GM12878 (cell line): ENCODE data around the gene USP34. TPM values are rescaled to one million over a fixed set of nuclear protein-coding genes. Genes with fewer than 3 reads are reported as not detected.

Experiments used
- ATAC-seq: fragments of 200-7000 bp; cut with Tn5 transposase; 3 replicates; pipeline ENCODE4 v1.9.1; 2020; ENCODE audit warnings: mild to moderate bottlenecking, moderate library complexity
- BruUV-seq: library from RNA; stranded (reverse); fragments of 400-500 nt; replicated peaks from 2 replicates; lab custom pipeline; 2021; lab: Mats Ljungman, UMichigan
- CTCF ChIA-PET: fragments of 300-600 bp; sonication (Branson Sonifier 250); formaldehyde crosslinking; extraction: SDS; loops from one replicate; lab custom pipeline; 2021; ENCODE audit warnings: inconsistent platforms; lab: Yijun Ruan, JAX
- POLR2A ChIA-PET: fragments of 350-600 bp; formaldehyde crosslinking; extraction: SDS; loops from one replicate; lab custom pipeline; 2021; ENCODE audit warnings: inconsistent platforms; lab: Charles Lee
- RAD21 ChIA-PET: fragments of 300-600 bp; sonication (Branson Sonifier 250); formaldehyde crosslinking; loops from one replicate; lab custom pipeline; 2023; ENCODE audit warnings: antibody characterized with exemption; ENCODE audit not compliant: unreplicated experiment; lab: Charles Lee
- SMC1A ChIA-PET: fragments of 300-600 bp; sonication (Branson Sonifier 250); formaldehyde crosslinking; loops from one replicate; lab custom pipeline; 2023; ENCODE audit not compliant: unreplicated experiment, uncharacterized antibody; lab: Charles Lee
- DNase-seq: peaks from one replicate; pipeline ENCODE4 v3.0.0-alpha.2; 2011; ENCODE audit warnings: low read depth, low spot score
- FAIRE-seq: peaks from 3 replicates; lab custom pipeline; 2011; peaks lifted over from hg19 to GRCh38; lab: Jason Lieb, UNC
- H2AFZ ChIP-seq: 2 replicates; pipeline ENCODE4 v1.6.0; 2011; ENCODE audit warnings: low read depth, low read length, control low read depth; ENCODE audit not compliant: control insufficient read depth
- H3K27ac ChIP-seq: 2 replicates; pipeline ENCODE4 v1.5.1; 2011; ENCODE audit warnings: control low read depth; ENCODE audit not compliant: control insufficient read depth, insufficient read depth
- H3K27me3 ChIP-seq, 2 experiments: replicated peaks in 1 of 2; 2 replicates each; pipeline versions ENCODE4 v1.6.0 to v1.6.1; 2011; ENCODE audit warnings: low read length in 1 of 2; ENCODE audit not compliant: control insufficient read depth in 2 of 2, insufficient read depth in 2 of 2
- H3K36me3 ChIP-seq, 2 experiments: 2 replicates each; pipeline ENCODE4 v1.5.1; 2011; ENCODE audit warnings: low read length in 1 of 2; ENCODE audit not compliant: control insufficient read depth in 2 of 2, insufficient read depth in 2 of 2
- H3K4me1 ChIP-seq: 2 replicates; pipeline ENCODE4 v1.6.1; 2011; ENCODE audit warnings: mild to moderate bottlenecking, low read length, moderate library complexity, mixed read lengths; ENCODE audit not compliant: control insufficient read depth, insufficient read depth
- H3K4me2 ChIP-seq: 2 replicates; pipeline ENCODE4 v1.6.0; 2011; ENCODE audit warnings: control low read depth; ENCODE audit not compliant: control insufficient read depth, insufficient read depth
- H3K4me3 ChIP-seq: fragments of 200-600 bp; sonication (generic); 2 replicates; pipeline ENCODE4 v1.5.1; 2016
- H3K79me2 ChIP-seq: 2 replicates; pipeline ENCODE4 v1.6.0; 2011; ENCODE audit warnings: low read length; ENCODE audit not compliant: control insufficient read depth, insufficient read depth
- H3K9ac ChIP-seq: 2 replicates; pipeline ENCODE4 v1.8.0; 2011; ENCODE audit warnings: low read length, control low read depth, mixed read lengths; ENCODE audit not compliant: control insufficient read depth, insufficient read depth
- H3K9me3 ChIP-seq: replicated peaks from 3 replicates; pipeline ENCODE4 v1.5.1; 2011; ENCODE audit warnings: mild to moderate bottlenecking, low read length; ENCODE audit not compliant: control insufficient read depth, insufficient read depth
- H4K20me1 ChIP-seq: 2 replicates; pipeline ENCODE4 v1.6.0; 2011; ENCODE audit not compliant: control insufficient read depth, insufficient read depth
- BHLHE40 ChIP-seq, 2 experiments: fragments of 450-650 bp in 1 of 2; IDR thresholded peaks; 2 replicates each; pipeline ENCODE4 v1.6.1; 2011 to 2017; ENCODE audit warnings: low read depth in 2 of 2, borderline replicate concordance in 1 of 2, improper control_type of control experiment in 1 of 2, low read length in 1 of 2, mild to moderate bottlenecking in 1 of 2
- HDAC2 ChIP-seq: fragments of 200-600 bp; sonication (generic); IDR thresholded peaks from 2 replicates; pipeline ENCODE4 v1.6.1; 2017
- IKZF2 ChIP-seq, 2 experiments: fragments of 450-650 bp; IDR thresholded peaks; 2 replicates each; pipeline ENCODE4 v1.6.1; 2017; ENCODE audit warnings: mild to moderate bottlenecking in 2 of 2, moderate library complexity in 2 of 2
- LARP7 ChIP-seq: fragments of 450-650 bp; IDR thresholded peaks from 2 replicates; pipeline ENCODE4 v1.6.1; 2017; ENCODE audit warnings: mild to moderate bottlenecking
- NFYA ChIP-seq: IDR thresholded peaks from 2 replicates; pipeline ENCODE4 v1.6.1; 2011; ENCODE audit warnings: low read depth, mild to moderate bottlenecking, low read length, improper control_type of control experiment, borderline replicate concordance
- NR2C2 ChIP-seq: IDR thresholded peaks from 2 replicates; pipeline ENCODE4 v1.6.1; 2011; ENCODE audit warnings: borderline replicate concordance, low read depth; ENCODE audit not compliant: control insufficient read depth, insufficient read length
- ZNF622 ChIP-seq: fragments of 450-650 bp; IDR thresholded peaks from 2 replicates; pipeline ENCODE4 v1.6.1; 2017; ENCODE audit warnings: mild to moderate bottlenecking, inconsistent platforms
- WGBS: methylation state at CpG from one replicate; pipeline ENCODE4 v1.1.6; 2016; ENCODE audit warnings: low lambda C conversion rate; ENCODE audit not compliant: insufficient replicate concordance, insufficient coverage; ENCODE audit errors: missing lambda C conversion rate; 5-methylcytosine and 5-hydroxymethylcytosine counted together
- in situ Hi-C: fragments of 300-500 bp; cut with MboI; formaldehyde crosslinking; loops from 9 replicates; pipeline ENCODE4 v1.14.3; 2018; ENCODE audit warnings: mixed read lengths
- intact Hi-C: fragments of 100-400 bp; cut with micrococcal nuclease; formaldehyde crosslinking; loops from one replicate; pipeline ENCODE4 v1.14.2; 2022; ENCODE audit not compliant: unreplicated experiment
- polyA plus RNA-seq, 11 experiments: library from polyadenylated mRNA; depleted of rRNA in 4 of 11; unstranded in 6 of 11; stranded (reverse) in 5 of 11; fragments of >200 nt; fragmentation: Nextera tagmentation in 4 of 11; fragmentation: Illumina TruSeq in 1 of 11; extraction: Ambion mirVana in 4 of 11; extraction: Trizol in 1 of 11; gene quantifications; 1 replicate in 1 of 11; 2 replicates in 10 of 11; pipeline versions ENCODE4 v1.2.1 to v1.2.3, GENCODE V29; 2011 to 2016; ENCODE audit warnings: inconsistent platforms in 2 of 11, missing spikeins in 2 of 11, low read depth in 1 of 11
- total RNA-seq, 4 experiments: library from RNA; depleted of rRNA in 3 of 4; stranded (reverse); fragments of >200 nt in 3 of 4; fragmentation: Illumina TruSeq in 1 of 4; extraction: Trizol in 1 of 4; gene quantifications; 2 replicates each; pipeline versions ENCODE4 v1.2.1 to v1.2.3, GENCODE V29; 2013 to 2021
- TF ChIP-seq, protein P1 (sequence below): fragments of 450-650 bp; IDR thresholded peaks from 2 replicates; pipeline ENCODE4 v1.6.1; 2017; ENCODE audit warnings: mild to moderate bottlenecking, moderate library complexity
- TF ChIP-seq, protein P2 (sequence below): fragments of 150-350 bp; IDR thresholded peaks from 2 replicates; pipeline ENCODE4 v1.6.1; 2014; ENCODE audit warnings: mild to moderate bottlenecking, low read depth, low read length
- TF ChIP-seq, protein P3 (sequence below): IDR thresholded peaks from 2 replicates; pipeline ENCODE4 v1.6.1; 2012; ENCODE audit warnings: improper control_type of control experiment, low read depth, low read length; ENCODE audit not compliant: insufficient replicate concordance

Gene USP34
- total and polyA plus RNA-seq, 10 of the 15 experiments (the other 5 are each of a cell fraction or from before 2014, with no cell fraction given), result 26.2 to 106 (median 62.1) TPM

DNA sequence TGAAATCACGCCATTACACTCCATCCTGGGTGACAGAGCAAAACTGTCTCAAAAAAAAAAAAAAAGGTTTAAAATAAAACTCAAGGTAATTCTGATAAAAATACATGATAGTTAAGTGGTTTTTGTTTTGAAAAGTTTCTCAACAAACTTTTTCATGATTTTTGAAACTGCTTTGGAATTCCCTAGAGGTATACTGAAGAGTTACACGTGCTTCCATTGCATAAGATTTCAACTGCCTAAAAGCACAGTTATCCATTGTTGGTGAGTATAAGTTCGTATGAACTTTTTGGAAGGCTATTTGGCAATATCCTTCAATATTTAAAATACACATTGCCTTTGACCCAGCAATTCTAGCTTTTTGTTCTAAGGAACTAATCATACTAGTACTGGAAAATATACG lies 74.9 kb downstream of the USP34 start:
- CTCF ChIA-PET, result no interaction called here
- Histone ChIP-seq H3K9ac (no peak overlapping the region), H3K79me2 (no peaks in the 10 kb centered on the region; the same call in 1 of the 2 replicates), H3K36me3 (peaks cover 0 to 10% of the 10 kb centered on the region in 2 experiments; a peak in 2 of 4 replicates), H3K4me2 (no peak overlapping the region), H3K27me3 (no peaks in the 10 kb centered on the region), H3K9me3 (no peaks in the 10 kb centered on the region), H3K4me3 (no peak overlapping the region), H4K20me1 (no peaks in the 10 kb centered on the region), H2AFZ (no peak overlapping the region), H3K4me1 (no peaks in the 10 kb centered on the region), H3K27ac (no peak overlapping the region)
- no TSS peak for BruUV-seq
- intact Hi-C loops, result no loop called here
- RAD21 ChIA-PET, result no interaction called here
- POLR2A ChIA-PET, result interaction anchor here (0.6 kb wide), 1 partner anchor 44 kb away, joined by 4 read pairs; no protein-coding TSS in a partner anchor
- in situ Hi-C loops, result no loop called here
- FAIRE-seq (no peak), DNase-seq (no peak), ATAC-seq (no peak)
- TF ChIP-seq LARP7 (no peak), ZNF622 (no peak), IKZF2 (IDR thresholded peaks at IDR 0.05) (no peak), NFYA (no peak), BHLHE40 (IDR thresholded peaks at IDR 0.05; ENCODE audit: borderline replicate concordance in 1 of 2, low read depth in 2 of 2, low read length in 1 of 2) (no peak), NR2C2 (no peak), HDAC2 (no peak)
- TF ChIP-seq, protein P1, sequence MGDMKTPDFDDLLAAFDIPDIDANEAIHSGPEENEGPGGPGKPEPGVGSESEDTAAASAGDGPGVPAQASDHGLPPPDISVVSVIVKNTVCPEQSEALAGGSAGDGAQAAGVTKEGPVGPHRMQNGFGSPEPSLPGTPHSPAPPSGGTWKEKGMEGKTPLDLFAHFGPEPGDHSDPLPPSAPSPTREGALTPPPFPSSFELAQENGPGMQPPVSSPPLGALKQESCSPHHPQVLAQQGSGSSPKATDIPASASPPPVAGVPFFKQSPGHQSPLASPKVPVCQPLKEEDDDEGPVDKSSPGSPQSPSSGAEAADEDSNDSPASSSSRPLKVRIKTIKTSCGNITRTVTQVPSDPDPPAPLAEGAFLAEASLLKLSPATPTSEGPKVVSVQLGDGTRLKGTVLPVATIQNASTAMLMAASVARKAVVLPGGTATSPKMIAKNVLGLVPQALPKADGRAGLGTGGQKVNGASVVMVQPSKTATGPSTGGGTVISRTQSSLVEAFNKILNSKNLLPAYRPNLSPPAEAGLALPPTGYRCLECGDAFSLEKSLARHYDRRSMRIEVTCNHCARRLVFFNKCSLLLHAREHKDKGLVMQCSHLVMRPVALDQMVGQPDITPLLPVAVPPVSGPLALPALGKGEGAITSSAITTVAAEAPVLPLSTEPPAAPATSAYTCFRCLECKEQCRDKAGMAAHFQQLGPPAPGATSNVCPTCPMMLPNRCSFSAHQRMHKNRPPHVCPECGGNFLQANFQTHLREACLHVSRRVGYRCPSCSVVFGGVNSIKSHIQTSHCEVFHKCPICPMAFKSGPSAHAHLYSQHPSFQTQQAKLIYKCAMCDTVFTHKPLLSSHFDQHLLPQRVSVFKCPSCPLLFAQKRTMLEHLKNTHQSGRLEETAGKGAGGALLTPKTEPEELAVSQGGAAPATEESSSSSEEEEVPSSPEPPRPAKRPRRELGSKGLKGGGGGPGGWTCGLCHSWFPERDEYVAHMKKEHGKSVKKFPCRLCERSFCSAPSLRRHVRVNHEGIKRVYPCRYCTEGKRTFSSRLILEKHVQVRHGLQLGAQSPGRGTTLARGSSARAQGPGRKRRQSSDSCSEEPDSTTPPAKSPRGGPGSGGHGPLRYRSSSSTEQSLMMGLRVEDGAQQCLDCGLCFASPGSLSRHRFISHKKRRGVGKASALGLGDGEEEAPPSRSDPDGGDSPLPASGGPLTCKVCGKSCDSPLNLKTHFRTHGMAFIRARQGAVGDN, result no peak
- TF ChIP-seq, protein P2, sequence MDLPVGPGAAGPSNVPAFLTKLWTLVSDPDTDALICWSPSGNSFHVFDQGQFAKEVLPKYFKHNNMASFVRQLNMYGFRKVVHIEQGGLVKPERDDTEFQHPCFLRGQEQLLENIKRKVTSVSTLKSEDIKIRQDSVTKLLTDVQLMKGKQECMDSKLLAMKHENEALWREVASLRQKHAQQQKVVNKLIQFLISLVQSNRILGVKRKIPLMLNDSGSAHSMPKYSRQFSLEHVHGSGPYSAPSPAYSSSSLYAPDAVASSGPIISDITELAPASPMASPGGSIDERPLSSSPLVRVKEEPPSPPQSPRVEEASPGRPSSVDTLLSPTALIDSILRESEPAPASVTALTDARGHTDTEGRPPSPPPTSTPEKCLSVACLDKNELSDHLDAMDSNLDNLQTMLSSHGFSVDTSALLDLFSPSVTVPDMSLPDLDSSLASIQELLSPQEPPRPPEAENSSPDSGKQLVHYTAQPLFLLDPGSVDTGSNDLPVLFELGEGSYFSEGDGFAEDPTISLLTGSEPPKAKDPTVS, result no peak
- TF ChIP-seq, protein P3, sequence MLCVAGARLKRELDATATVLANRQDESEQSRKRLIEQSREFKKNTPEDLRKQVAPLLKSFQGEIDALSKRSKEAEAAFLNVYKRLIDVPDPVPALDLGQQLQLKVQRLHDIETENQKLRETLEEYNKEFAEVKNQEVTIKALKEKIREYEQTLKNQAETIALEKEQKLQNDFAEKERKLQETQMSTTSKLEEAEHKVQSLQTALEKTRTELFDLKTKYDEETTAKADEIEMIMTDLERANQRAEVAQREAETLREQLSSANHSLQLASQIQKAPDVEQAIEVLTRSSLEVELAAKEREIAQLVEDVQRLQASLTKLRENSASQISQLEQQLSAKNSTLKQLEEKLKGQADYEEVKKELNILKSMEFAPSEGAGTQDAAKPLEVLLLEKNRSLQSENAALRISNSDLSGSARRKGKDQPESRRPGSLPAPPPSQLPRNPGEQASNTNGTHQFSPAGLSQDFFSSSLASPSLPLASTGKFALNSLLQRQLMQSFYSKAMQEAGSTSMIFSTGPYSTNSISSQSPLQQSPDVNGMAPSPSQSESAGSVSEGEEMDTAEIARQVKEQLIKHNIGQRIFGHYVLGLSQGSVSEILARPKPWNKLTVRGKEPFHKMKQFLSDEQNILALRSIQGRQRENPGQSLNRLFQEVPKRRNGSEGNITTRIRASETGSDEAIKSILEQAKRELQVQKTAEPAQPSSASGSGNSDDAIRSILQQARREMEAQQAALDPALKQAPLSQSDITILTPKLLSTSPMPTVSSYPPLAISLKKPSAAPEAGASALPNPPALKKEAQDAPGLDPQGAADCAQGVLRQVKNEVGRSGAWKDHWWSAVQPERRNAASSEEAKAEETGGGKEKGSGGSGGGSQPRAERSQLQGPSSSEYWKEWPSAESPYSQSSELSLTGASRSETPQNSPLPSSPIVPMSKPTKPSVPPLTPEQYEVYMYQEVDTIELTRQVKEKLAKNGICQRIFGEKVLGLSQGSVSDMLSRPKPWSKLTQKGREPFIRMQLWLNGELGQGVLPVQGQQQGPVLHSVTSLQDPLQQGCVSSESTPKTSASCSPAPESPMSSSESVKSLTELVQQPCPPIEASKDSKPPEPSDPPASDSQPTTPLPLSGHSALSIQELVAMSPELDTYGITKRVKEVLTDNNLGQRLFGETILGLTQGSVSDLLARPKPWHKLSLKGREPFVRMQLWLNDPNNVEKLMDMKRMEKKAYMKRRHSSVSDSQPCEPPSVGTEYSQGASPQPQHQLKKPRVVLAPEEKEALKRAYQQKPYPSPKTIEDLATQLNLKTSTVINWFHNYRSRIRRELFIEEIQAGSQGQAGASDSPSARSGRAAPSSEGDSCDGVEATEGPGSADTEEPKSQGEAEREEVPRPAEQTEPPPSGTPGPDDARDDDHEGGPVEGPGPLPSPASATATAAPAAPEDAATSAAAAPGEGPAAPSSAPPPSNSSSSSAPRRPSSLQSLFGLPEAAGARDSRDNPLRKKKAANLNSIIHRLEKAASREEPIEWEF, result no peak
- WGBS, result 84% methylated on average over 4 of the region's 4 CpGs
- SMC1A ChIA-PET, result interaction anchor here (0.7 kb wide), 1 partner anchor 262 kb away, joined by 3 read pairs; no protein-coding TSS in a partner anchor
